ENCODE measurements around the gene ZBTB16. TPM values are rescaled to one million over a fixed set of nuclear protein-coding genes. Genes with fewer than 3 reads are reported as not detected.

ZBTB16 gene
- total and polyA plus RNA-seq, 12 donors: 7.9 to 119 (median 53.2) TPM

DNA sequence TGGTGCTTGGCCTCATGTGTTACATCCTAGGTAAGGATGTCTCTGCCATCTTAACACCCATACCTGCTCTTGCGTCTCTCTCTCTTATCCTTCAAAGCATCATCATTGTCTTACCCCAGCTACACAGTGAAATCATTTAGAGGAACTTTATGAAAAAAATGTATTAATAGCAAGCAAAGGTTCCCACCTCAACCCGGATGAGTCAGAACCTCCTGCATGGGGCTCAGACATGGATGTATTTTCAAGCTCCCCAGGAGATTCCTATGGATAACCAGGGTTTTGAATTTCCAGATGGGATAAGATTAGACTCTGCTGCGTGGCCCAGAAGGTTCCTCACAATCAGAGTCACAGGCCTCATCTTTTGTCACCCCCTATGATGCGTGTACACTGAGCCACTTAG lies 147.6 kb downstream of the ZBTB16 start:
- no peak for TF ChIP-seq POLR2A (IDR thresholded peaks at IDR 0.05)
- TF ChIP-seq, protein P1, sequence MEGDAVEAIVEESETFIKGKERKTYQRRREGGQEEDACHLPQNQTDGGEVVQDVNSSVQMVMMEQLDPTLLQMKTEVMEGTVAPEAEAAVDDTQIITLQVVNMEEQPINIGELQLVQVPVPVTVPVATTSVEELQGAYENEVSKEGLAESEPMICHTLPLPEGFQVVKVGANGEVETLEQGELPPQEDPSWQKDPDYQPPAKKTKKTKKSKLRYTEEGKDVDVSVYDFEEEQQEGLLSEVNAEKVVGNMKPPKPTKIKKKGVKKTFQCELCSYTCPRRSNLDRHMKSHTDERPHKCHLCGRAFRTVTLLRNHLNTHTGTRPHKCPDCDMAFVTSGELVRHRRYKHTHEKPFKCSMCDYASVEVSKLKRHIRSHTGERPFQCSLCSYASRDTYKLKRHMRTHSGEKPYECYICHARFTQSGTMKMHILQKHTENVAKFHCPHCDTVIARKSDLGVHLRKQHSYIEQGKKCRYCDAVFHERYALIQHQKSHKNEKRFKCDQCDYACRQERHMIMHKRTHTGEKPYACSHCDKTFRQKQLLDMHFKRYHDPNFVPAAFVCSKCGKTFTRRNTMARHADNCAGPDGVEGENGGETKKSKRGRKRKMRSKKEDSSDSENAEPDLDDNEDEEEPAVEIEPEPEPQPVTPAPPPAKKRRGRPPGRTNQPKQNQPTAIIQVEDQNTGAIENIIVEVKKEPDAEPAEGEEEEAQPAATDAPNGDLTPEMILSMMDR (IDR thresholded peaks at IDR 0.05): no peak
- Histone ChIP-seq H3K9me3 (replicated peaks in 1 of 3) (no peaks in the 10 kb centered on the region), H3K27ac (no peak overlapping the region), H3K27me3 (no peaks in the 10 kb centered on the region), H3K4me3 (no peak overlapping the region), H3K36me3 (replicated peaks in 1 of 2) (peaks cover 0 to 21% of the 10 kb centered on the region in 2 donors), H3K4me1 (replicated peaks in 1 of 2) (peaks cover 3 to 18% of the 10 kb centered on the region in 2 donors)
- intact Hi-C loops (cut with DNase I): no loop called here
- WGBS, 4 donors: 78 to 97% (median 81%) methylated on average over 4 of the region's 4 CpGs
- no peak for DNase-seq

DNA sequence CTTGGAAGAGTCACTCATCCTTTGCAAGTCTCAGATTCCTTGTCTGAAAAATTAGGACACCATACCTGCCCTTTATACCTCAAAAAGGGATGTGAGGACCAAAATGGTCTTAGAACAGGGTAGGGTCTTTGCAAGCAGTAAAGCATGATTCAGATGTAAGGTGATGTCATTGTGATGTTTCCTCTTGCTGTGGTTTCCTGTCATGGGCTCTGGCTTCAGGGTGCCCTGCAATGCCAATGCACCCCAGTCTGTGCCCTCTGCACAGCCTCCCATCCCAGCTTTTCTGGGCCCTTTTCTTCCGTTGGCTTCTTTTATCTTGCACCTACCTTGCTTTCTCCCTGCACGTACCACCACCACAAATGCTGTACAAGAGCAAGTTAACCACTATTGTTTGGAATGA lies 148.9 kb downstream of the ZBTB16 start:
- Histone ChIP-seq H3K27me3 (no peaks in the 10 kb centered on the region), H3K9me3 (replicated peaks in 1 of 3) (no peaks in the 10 kb centered on the region), H3K4me1 (replicated peaks in 1 of 2) (peaks cover 0 to 6% of the 10 kb centered on the region in 2 donors), H3K36me3 (replicated peaks in 1 of 2) (peaks cover 0 to 21% of the 10 kb centered on the region in 2 donors), H3K4me3 (no peak overlapping the region), H3K27ac (no peak overlapping the region)
- WGBS, 4 donors: 81 to 94% (median 88%) methylated on average over 2 of the region's 2 CpGs
- TF ChIP-seq POLR2A (IDR thresholded peaks at IDR 0.05): no peak
- TF ChIP-seq, protein P1 (IDR thresholded peaks at IDR 0.05): no peak
- DNase-seq: no peak
- intact Hi-C loops (cut with DNase I): no loop called here

DNA sequence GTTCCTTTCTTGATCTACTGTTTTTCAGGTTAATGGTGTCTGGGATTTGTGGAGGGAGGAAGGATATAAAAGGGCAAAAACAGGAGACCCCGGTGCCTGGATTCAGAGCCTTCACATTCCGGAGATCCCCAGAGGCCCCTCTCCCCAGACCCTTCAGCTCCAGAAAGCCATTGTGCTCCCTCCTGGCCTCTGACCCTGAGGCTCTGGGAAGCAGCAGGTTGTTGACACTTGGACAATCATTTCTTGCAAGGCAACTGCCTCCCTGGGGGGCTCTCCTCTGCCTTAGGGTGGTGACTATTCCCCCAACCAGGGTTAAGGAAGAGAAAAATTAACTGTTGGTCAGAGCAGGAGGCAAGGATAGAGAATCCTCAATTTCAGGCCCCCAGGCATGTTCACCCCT lies 149.8 kb downstream of the ZBTB16 start:
- Histone ChIP-seq H3K27ac (peak overlapping the region in 2 of 5 donors; percentile 4 to 8), H3K9me3 (replicated peaks in 1 of 3) (no peaks in the 10 kb centered on the region), H3K27me3 (no peaks in the 10 kb centered on the region), H3K4me3 (no peak overlapping the region), H3K4me1 (replicated peaks in 1 of 2) (peaks cover 0 to 6% of the 10 kb centered on the region in 2 donors), H3K36me3 (replicated peaks in 1 of 2) (peaks cover 0 to 21% of the 10 kb centered on the region in 2 donors)
- TF ChIP-seq, protein P1 (IDR thresholded peaks at IDR 0.05): no peak
- no peak for TF ChIP-seq POLR2A (IDR thresholded peaks at IDR 0.05)
- no peak for DNase-seq
- WGBS, 4 donors: 78 to 88% (median 83%) methylated on average over 2 of the region's 2 CpGs
- intact Hi-C loops (cut with DNase I): no loop called here

DNA sequence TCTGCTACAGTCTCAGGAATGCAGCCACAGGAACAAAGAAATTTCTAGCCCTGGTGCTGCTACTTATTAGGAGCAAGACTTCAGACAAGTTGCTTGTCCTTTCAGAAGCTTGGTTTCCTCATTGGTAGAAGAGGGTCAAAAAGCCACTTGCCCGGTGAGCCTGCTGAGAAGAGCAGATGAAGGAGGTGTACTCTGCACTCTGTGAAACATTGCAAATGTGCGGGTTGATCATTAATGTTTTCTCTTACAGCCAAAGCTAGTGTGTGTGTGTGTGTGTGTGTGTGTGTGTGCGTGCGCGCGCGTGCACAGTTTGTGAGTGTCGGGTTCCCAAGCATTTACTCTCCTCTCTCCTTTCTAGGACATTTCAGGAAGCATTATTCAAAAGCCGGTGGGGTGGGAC lies 150.4 kb downstream of the ZBTB16 start:
- H3K4me3 ChIP-seq: no peak overlapping the region
- intact Hi-C loops (cut with DNase I): no loop called here
- DNase-seq: no peak
- TF ChIP-seq, protein P1 (IDR thresholded peaks at IDR 0.05): no peak
- TF ChIP-seq POLR2A (IDR thresholded peaks at IDR 0.05): no peak
- H3K36me3 ChIP-seq (replicated peaks in 1 of 2): peaks cover 0 to 17% of the 10 kb centered on the region in 2 donors
- H3K27ac ChIP-seq: peak overlapping the region in 1 of 5 donors; percentile 8
- H3K4me1 ChIP-seq (replicated peaks in 1 of 2): peaks cover 0 to 11% of the 10 kb centered on the region in 2 donors
- H3K27me3 ChIP-seq: no peaks in the 10 kb centered on the region
- 88 to 91% (median 89%) methylated on average over 9 of the region's 9 CpGs for WGBS, 4 donors
- no peaks in the 10 kb centered on the region for H3K9me3 ChIP-seq (replicated peaks in 1 of 3)

Measured in adrenal gland (tissue), 12 donors.